MM.1S (cell line): Measurements from ENCODE around the gene NOP56.

Experiments
- EZH2 ChIP-seq: fragments of 300-600 bp; sonication (generic); optimal IDR thresholded peaks from 2 replicates; pipeline ENCODE3; 2017; ENCODE audit warnings: low read depth, mild to moderate bottlenecking, antibody characterized with exemption, low read length, mixed read lengths
- TF ChIP-seq, protein P1 (sequence below): fragments of 300-600 bp; sonication (generic); IDR thresholded peaks from 2 replicates; pipeline ENCODE4 v1.5.1; 2016; ENCODE audit warnings: antibody characterized with exemption, low read length, mixed read lengths

DNA sequence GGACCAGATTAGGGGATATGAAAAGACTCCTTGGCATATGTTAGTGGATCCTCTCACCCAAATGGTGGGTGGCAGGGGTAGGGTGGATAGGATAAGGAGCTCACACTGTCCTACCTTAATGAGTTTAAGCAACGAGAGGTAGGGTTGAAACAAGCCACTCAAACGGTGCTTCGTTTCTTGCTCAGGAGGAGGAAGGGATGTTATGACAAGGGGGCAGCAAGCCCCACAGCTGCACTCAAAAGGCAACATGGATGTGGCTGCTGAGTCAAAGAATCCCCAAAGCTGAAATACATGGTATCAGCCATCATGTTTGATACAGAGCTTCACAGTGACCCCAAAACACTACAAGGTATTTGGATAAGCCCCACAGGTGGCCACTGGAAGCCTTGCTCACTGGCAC lies 20.0 kb downstream of the NOP56 start:
- TF ChIP-seq, protein P1, sequence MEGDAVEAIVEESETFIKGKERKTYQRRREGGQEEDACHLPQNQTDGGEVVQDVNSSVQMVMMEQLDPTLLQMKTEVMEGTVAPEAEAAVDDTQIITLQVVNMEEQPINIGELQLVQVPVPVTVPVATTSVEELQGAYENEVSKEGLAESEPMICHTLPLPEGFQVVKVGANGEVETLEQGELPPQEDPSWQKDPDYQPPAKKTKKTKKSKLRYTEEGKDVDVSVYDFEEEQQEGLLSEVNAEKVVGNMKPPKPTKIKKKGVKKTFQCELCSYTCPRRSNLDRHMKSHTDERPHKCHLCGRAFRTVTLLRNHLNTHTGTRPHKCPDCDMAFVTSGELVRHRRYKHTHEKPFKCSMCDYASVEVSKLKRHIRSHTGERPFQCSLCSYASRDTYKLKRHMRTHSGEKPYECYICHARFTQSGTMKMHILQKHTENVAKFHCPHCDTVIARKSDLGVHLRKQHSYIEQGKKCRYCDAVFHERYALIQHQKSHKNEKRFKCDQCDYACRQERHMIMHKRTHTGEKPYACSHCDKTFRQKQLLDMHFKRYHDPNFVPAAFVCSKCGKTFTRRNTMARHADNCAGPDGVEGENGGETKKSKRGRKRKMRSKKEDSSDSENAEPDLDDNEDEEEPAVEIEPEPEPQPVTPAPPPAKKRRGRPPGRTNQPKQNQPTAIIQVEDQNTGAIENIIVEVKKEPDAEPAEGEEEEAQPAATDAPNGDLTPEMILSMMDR, result no peak
- TF ChIP-seq EZH2, result no peak
